B cell (primary cell): ENCODE data around the gene ATP11B. TPM values are rescaled to one million over a fixed set of nuclear protein-coding genes. Genes with fewer than 3 reads are reported as not detected.

Source experiments
- ATAC-seq: fragments of 200-7000 bp; cut with Tn5 transposase; one replicate; pipeline ENCODE4 v1.10.0; 2021; ENCODE audit warnings: low read depth, mild to moderate bottlenecking, moderate number of reproducible peaks, moderate library complexity
- CTCF ChIA-PET: fragments of 350-600 bp; sonication (Branson Sonifier 250); formaldehyde crosslinking; loops from one replicate; lab custom pipeline; 2021; ENCODE audit warnings: antibody characterized with exemption, inconsistent platforms; lab: Charles Lee
- POLR2A ChIA-PET: fragments of 350-600 bp; sonication (Branson Sonifier 250); formaldehyde crosslinking; loops from one replicate; lab custom pipeline; 2021; ENCODE audit warnings: antibody characterized with exemption; lab: Charles Lee
- DNase-seq: peaks from one replicate; pipeline ENCODE4 v3.0.0; 2013
- H2AFZ ChIP-seq: 2 replicates; pipeline ENCODE4 v1.6.1; 2012; ENCODE audit warnings: mild to moderate bottlenecking, low read depth, low read length; ENCODE audit not compliant: insufficient read depth, poor library complexity, severe bottlenecking
- H3K27ac ChIP-seq, 2 donors: 1 replicate in 1 of 2; 2 replicates in 1 of 2; pipeline ENCODE4 v1.5.1; 2012 to 2013; ENCODE audit warnings: low read length in 2 of 2, mild to moderate bottlenecking in 2 of 2, moderate library complexity in 1 of 2
- H3K27me3 ChIP-seq, 4 experiments: fragments of 200-600 bp in 1 of 4; sonication (generic) in 1 of 4; replicated peaks in 1 of 4; 1 replicate in 2 of 4; 2 replicates in 2 of 4; pipeline versions ENCODE4 v1.6.1 to v1.7.0; 2013 to 2016; ENCODE audit warnings: low read length in 3 of 4, mild to moderate bottlenecking in 2 of 4, mixed read lengths in 1 of 4, moderate library complexity in 1 of 4; ENCODE audit not compliant: insufficient read depth in 4 of 4, control insufficient read depth in 3 of 4; ENCODE audit errors: control extremely low read depth in 1 of 4
- H3K36me3 ChIP-seq, 2 experiments: replicated peaks in 1 of 2; 1 replicate in 1 of 2; 2 replicates in 1 of 2; pipeline versions ENCODE4 v1.6.1 to v1.7.1; 2013; ENCODE audit warnings: low read length in 1 of 2; ENCODE audit not compliant: insufficient read depth in 2 of 2, control insufficient read depth in 1 of 2; ENCODE audit errors: control extremely low read depth in 1 of 2, extremely low read depth in 1 of 2
- H3K4me1 ChIP-seq, 2 donors: fragments of 200-600 bp in 1 of 2; sonication (generic) in 1 of 2; 1 replicate in 1 of 2; 2 replicates in 1 of 2; pipeline versions ENCODE4 v1.5.1 to v1.6.1; 2013 to 2017; ENCODE audit warnings: low read length in 2 of 2; ENCODE audit not compliant: control insufficient read depth in 2 of 2, insufficient read depth in 2 of 2
- H3K4me2 ChIP-seq: replicated peaks from 2 replicates; pipeline ENCODE3; 2012; ENCODE audit warnings: mild to moderate bottlenecking, low read depth, low read length; ENCODE audit not compliant: poor library complexity, severe bottlenecking
- H3K4me3 ChIP-seq, 5 experiments: fragments of 200-600 bp in 1 of 5; sonication (generic) in 1 of 5; 1 replicate in 3 of 5; 2 replicates in 2 of 5; pipeline versions ENCODE4 v1.5.1 to v1.7.0; 2011 to 2016; ENCODE audit warnings: low read length in 4 of 5, mild to moderate bottlenecking in 4 of 5, low read depth in 2 of 5, control low read depth in 1 of 5, moderate library complexity in 1 of 5; ENCODE audit not compliant: insufficient read depth in 1 of 5; ENCODE audit errors: control extremely low read depth in 1 of 5, extremely low read depth in 1 of 5
- H3K79me2 ChIP-seq: fragments of 200-600 bp; sonication (generic); one replicate; pipeline ENCODE4 v1.6.0; 2016; ENCODE audit warnings: low read length; ENCODE audit not compliant: control insufficient read depth, insufficient read depth
- H3K9ac ChIP-seq: fragments of 200-600 bp; sonication (generic); 2 replicates; pipeline ENCODE4 v1.6.1; 2017; ENCODE audit warnings: mild to moderate bottlenecking, low read length, moderate library complexity
- H3K9me3 ChIP-seq, 3 donors: one replicate each; pipeline versions ENCODE4 v1.6.1 to v1.7.1; 2013; ENCODE audit warnings: low read length in 2 of 3; ENCODE audit not compliant: control insufficient read depth in 2 of 3, insufficient read depth in 1 of 3; ENCODE audit errors: control extremely low read depth in 1 of 3
- H4K20me1 ChIP-seq: 2 replicates; pipeline ENCODE4 v1.6.0; 2012; ENCODE audit warnings: mild to moderate bottlenecking, low read length; ENCODE audit not compliant: insufficient read depth, control insufficient read depth, poor library complexity, severe bottlenecking
- H3K27ac Mint-ChIP-seq: one replicate; pipeline ENCODE4 v1.8.0; 2021; ENCODE audit warnings: mixed read lengths
- H3K27me3 Mint-ChIP-seq: one replicate; pipeline ENCODE4 v1.8.0; 2021; ENCODE audit warnings: mixed read lengths
- H3K4me1 Mint-ChIP-seq: one replicate; pipeline ENCODE4 v1.8.0; 2021; ENCODE audit warnings: mixed read lengths
- H3K4me3 Mint-ChIP-seq: one replicate; pipeline ENCODE4 v1.8.0; 2021; ENCODE audit warnings: mixed read lengths
- H3K9me3 Mint-ChIP-seq: one replicate; pipeline ENCODE4 v1.8.0; 2022; ENCODE audit warnings: mixed read lengths; ENCODE audit not compliant: insufficient read depth
- EZH2 ChIP-seq: IDR thresholded peaks from 2 replicates; pipeline ENCODE4 v1.6.1; 2012; ENCODE audit warnings: borderline replicate concordance, low read depth, mild to moderate bottlenecking, moderate library complexity, low read length; ENCODE audit not compliant: insufficient read depth, poor library complexity, severe bottlenecking
- WGBS: methylation state at CpG from one replicate; pipeline ENCODE4 v1.1.5; 2013; ENCODE audit warnings: missing lambda C conversion rate; ENCODE audit not compliant: insufficient coverage; 5-methylcytosine and 5-hydroxymethylcytosine counted together
- intact Hi-C: fragments of 100-400 bp; cut with micrococcal nuclease; formaldehyde crosslinking; loops from one replicate; pipeline ENCODE4 v1.10.0; 2022
- polyA plus RNA-seq: library from polyadenylated mRNA; depleted of rRNA; stranded (reverse); fragments of >200 nt; gene quantifications from 2 replicates; pipeline ENCODE4 v1.2.3, GENCODE V29; 2012
- total RNA-seq, 2 donors: library from RNA; stranded (reverse); fragments of 120-200 nt in 1 of 2; gene quantifications; 1 replicate in 1 of 2; 2 replicates in 1 of 2; pipeline versions ENCODE4 v1.2.3 to v1.2.4, GENCODE V29; 2013 to 2022
- TF ChIP-seq, protein P1 (sequence below): fragments of 200-600 bp; IDR thresholded peaks from one replicate; pipeline ENCODE4 v1.8.0; 2022; ENCODE audit warnings: antibody characterized with exemption, mild to moderate bottlenecking

Gene ATP11B
- total and polyA plus RNA-seq, 2 donors (not counting 1 experiment from before 2014, with no cell fraction given): 14.0 to 81.9 TPM

DNA sequence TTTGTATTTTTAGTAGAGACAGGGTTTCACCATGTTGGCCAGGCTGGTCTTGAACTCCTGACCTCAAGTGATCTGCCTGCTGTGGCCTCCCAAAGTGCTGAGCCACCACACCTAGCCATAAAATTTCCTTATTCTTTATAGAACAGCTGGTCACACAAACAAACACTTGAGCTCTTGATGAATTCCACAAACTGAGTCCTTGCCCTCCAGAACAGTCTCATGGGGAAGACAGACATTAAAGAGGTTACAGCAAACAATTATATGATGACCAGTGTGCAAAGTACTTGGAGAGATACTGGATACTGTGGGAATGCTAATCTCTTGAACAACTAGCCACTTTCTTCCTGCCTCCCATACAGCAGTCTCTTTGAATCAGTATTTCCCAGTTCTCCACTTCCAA is 7.5 kb upstream of the ATP11B start:
- H2AFZ ChIP-seq: no peak overlapping the region
- H3K4me3 ChIP-seq: no peak overlapping the region
- ATAC-seq (no peak), DNase-seq (no peak)
- no peak overlapping the region for H3K4me3 Mint-ChIP-seq
- ChIA-PET CTCF (no interaction called here), POLR2A (no interaction called here)
- peaks cover 5% of the 10 kb centered on the region for H3K27me3 Mint-ChIP-seq
- H3K9me3 ChIP-seq: no peaks in the 10 kb centered on the region
- H3K36me3 ChIP-seq: no peaks in the 10 kb centered on the region
- no peaks in the 10 kb centered on the region for H3K79me2 ChIP-seq
- no peak overlapping the region for H3K9ac ChIP-seq
- intact Hi-C loops: no loop called here
- no peaks in the 10 kb centered on the region for H3K27me3 ChIP-seq
- no peak overlapping the region for H3K27ac Mint-ChIP-seq
- TF ChIP-seq EZH2: no peak
- TF ChIP-seq, protein P1, sequence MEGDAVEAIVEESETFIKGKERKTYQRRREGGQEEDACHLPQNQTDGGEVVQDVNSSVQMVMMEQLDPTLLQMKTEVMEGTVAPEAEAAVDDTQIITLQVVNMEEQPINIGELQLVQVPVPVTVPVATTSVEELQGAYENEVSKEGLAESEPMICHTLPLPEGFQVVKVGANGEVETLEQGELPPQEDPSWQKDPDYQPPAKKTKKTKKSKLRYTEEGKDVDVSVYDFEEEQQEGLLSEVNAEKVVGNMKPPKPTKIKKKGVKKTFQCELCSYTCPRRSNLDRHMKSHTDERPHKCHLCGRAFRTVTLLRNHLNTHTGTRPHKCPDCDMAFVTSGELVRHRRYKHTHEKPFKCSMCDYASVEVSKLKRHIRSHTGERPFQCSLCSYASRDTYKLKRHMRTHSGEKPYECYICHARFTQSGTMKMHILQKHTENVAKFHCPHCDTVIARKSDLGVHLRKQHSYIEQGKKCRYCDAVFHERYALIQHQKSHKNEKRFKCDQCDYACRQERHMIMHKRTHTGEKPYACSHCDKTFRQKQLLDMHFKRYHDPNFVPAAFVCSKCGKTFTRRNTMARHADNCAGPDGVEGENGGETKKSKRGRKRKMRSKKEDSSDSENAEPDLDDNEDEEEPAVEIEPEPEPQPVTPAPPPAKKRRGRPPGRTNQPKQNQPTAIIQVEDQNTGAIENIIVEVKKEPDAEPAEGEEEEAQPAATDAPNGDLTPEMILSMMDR: no peak
- no peaks in the 10 kb centered on the region for H3K9me3 Mint-ChIP-seq
- H3K4me2 ChIP-seq: no peak overlapping the region
- H3K4me1 Mint-ChIP-seq: peaks cover 10% of the 10 kb centered on the region
- H4K20me1 ChIP-seq: no peaks in the 10 kb centered on the region
- H3K4me1 ChIP-seq: peaks cover 16 to 24% of the 10 kb centered on the region in 2 donors
- H3K27ac ChIP-seq: no peak overlapping the region

- Histone ChIP-seq H3K36me3 (no peaks in the 10 kb centered on the region), H3K4me2 (no peak overlapping the region), H4K20me1 (no peaks in the 10 kb centered on the region), H3K79me2 (no peaks in the 10 kb centered on the region), H2AFZ (no peak overlapping the region), H3K27me3 (no peaks in the 10 kb centered on the region), H3K9ac (no peak overlapping the region), H3K9me3 (no peaks in the 10 kb centered on the region), H3K4me1 (peaks cover 16 to 24% of the 10 kb centered on the region in 2 donors), H3K27ac (no peak overlapping the region), H3K4me3 (no peak overlapping the region)
- CTCF ChIA-PET: no interaction called here
- TF ChIP-seq, protein P1: no peak
- no peak for TF ChIP-seq EZH2
- Mint-ChIP-seq H3K4me1 (peaks cover 10% of the 10 kb centered on the region), H3K9me3 (no peaks in the 10 kb centered on the region), H3K4me3 (no peak overlapping the region), H3K27me3 (peaks cover 5% of the 10 kb centered on the region), H3K27ac (no peak overlapping the region)
- POLR2A ChIA-PET: no interaction called here
- no CpG with 5 or more reads among the region's 5 CpGs for WGBS
- ATAC-seq (no peak), DNase-seq (no peak)
- intact Hi-C loops: no loop called here
These were observed 6.6 kb upstream of the ATP11B start for GRCh38 chr3:182786564-182787196.
